Stimulated activated CD8-positive, alpha-beta memory T cell treated with anti-CD3 and anti-CD28 coated beads, Interleukin-2, amount 100 ng/mL, for 48 hours (primary cell): ENCODE data around the gene CCN5.
"Not testable (repeated sequence)": the region's sequence is repeated elsewhere in the genome, so short reads cannot be mapped to it uniquely, and the experiment has no call there.

Experiments used
- DNase-seq, 2 donors: peaks; one replicate each; pipeline ENCODE4 v3.0.0-alpha.2; 2020; ENCODE audit warnings: low read depth in 2 of 2

CCN5 gene

DNA sequence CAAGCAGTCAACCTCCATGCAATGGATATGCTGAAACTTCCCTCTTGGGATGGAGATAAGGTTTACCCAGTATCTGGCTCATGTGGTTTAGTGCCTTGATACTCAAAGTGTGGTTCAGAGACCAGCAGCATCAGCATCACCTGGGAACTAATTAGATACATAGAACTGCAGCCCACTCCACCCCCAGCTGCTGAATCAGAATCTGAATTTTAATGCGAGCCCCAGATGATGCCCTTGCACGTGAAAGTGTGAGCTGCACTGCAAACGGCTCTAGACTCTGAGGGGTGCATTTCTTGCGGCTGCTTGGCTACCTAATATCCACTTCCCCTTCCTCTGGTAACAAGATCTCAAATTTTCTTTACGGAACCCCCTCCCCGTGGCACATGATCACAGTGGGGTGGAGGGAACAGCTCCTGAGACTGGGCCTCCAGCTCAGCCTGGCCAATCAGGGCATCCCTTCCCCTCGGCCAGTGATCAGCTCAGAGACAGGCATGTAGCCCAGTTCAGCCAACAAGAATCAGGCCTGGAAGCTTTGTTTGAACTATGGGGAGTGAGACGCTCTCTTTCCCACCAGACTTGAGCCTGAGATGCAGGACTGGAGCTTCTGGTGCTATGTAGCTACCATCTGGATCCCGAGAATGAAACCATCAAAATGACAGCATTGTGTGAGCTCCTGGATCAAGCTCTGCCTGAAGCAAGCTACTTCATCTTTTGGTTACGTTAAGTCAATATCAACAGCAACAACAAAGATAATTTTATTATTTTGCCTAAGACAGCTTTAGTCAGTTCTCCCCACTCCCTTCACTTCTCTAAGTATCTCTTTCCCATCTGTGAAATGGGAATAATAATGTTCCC lies 43.3 kb downstream of the CCN5 start:
- no peak for DNase-seq

DNA sequence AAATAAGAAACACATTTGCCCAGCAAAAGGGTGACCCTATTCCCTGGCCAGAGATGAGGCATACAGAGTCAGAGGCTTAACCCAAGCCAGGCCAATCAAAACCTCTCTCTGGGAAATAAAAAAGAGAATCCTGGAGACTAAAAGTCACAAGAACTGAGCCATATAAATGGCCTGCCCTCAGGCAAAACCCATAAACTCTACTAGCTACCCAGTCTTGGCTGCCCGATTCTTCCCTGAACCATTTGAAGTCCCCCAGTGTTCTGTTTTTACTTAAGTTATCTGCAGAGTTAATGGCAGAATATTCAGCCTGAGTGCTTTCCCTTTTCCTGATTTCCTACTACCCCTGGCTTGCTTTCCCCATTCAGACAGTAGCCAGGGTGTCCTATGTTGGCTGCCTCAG lies 44.4 kb downstream of the CCN5 start:
- no peak for DNase-seq

DNA sequence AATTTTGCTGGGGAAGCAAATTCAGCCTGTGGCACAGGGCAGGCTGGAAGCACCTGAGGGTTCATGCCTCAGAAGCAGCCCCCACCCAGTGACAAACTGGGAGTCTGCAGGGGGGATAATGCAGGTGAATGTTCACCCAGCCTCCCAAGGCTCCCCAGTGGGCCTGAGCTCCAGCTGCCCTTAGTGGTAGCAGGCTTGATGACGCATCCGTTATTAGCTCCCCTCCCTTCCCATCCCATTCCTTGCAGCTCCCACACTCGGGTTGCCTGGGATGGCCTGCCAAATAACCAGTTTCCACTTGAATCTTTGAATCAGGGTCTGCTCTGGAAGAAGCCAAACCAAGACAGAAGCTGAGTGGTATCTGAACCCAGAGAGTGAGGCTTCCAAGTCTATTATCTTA lies 46.3 kb downstream of the CCN5 start:
- DNase-seq, result no peak

DNA sequence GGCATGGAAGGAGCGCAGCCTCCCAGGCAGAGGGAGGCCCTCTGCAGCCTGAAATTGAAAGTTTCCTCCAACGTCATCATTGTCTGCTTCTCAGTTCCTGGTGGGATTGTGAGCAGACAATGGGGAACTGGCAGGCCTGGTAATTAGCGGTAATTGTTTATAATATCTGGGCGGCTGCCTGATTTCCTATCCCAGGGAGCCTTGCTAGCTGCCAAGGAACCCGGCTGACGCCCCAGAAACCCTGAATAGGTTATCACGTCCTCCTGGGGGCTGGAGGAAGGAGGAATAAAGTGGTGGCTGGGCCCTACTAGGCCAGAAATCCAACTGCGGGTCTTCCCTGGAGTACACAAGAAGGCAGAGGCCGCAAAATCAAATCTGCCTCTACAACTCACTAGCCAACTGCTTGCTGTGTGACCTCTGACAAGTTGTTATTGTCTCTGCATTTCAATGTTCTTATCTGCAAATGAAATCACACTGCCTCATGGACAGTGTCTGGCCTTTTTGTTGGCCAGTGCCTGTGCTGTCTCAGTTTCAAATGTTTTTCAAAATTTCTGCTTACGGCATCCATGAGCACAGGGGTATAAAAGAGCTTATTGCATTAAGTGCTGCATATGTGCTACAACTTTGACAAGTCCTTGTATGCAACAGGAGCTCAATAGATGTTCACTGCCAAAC lies 47.4 kb downstream of the CCN5 start:
- DNase-seq, result no peak

DNA sequence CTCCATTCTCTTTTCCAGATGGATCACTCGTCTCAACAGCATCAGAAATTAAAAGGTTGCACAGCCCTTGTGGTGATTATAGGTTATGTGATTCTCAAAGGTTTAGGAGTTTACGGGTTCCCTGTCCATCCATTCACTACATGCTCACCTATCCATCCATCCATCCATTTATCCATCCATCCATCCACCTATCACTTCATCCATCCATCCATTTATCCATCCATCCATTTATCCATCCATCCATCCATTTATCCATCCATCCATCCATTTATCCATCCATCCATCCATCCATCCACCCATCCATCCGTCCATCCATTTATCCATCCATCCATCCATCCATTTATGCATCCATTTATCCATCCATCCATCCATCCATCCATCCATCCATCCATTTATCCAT lies 48.6 kb downstream of the CCN5 start:
- not testable (repeated sequence) for DNase-seq

DNA sequence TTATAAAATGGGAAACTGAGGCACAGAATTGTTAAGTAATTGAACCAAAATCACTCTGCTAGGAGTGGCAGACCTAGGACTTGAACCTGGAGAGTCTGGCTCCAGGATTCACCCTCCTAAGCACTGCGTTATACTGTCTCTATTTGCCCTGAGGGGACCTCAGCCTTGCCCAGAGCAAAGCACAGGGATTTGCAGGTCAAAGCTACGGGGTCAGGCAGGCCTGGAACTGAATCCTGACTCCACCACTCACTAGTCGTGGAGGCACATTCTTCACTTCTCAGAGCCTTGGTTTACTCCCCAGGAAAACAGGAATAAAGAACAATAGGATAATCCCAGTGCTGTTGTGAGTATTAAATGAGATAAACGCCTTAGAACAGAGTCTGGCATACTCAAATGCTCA lies 49.9 kb downstream of the CCN5 start:
- no peak for DNase-seq

DNA sequence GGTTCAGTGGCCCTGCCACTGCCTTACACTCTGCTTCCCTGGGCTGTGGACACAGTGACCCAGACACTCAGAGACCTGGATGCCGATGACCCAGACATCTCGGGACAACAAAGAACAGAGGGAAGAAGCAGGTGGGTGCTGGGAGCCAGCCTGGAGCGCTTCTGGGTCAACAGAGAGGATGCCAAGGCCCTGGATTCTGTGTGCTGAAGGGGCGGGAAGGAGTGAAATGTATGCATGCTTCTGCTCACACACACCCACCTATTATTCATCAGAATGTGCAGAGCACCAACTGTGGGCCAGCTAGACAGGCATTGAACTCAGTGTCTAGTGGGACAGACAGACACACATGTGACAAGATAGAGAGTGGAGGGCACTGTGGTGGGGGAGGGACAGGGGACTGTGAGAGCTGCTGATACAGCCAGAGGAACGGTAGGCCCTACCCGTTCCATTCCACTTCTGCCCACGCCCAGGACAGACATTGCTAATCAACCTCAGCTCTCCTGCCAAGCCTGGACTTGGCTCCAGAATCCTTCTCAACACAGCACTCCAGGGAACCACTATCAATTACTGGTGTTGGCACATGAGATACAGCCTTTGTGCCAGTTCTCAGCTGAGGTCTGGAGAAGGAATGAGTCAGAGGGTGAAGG lies 50.7 kb downstream of the CCN5 start:
- no peak for DNase-seq

DNA sequence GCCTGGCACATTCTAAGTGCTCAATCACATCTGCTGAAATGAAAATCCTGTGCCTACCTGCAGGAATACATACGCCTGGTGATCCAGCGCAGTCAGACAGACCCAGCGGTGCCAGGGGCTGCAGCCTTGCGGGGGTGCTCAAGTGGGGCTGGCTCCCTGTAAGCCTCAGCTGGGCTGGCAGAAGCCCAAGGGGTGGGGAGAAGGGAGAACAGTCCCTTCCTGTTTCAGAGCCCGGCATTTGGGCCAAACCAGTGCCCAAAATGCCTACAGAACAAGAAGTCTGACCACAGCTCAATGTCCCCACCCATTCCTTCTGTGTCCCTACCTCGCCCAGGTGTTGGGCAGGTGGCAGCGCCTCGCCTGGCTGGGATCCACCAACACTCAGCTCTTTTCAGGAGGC lies 53.1 kb downstream of the CCN5 start:
- DNase-seq, result no peak

DNA sequence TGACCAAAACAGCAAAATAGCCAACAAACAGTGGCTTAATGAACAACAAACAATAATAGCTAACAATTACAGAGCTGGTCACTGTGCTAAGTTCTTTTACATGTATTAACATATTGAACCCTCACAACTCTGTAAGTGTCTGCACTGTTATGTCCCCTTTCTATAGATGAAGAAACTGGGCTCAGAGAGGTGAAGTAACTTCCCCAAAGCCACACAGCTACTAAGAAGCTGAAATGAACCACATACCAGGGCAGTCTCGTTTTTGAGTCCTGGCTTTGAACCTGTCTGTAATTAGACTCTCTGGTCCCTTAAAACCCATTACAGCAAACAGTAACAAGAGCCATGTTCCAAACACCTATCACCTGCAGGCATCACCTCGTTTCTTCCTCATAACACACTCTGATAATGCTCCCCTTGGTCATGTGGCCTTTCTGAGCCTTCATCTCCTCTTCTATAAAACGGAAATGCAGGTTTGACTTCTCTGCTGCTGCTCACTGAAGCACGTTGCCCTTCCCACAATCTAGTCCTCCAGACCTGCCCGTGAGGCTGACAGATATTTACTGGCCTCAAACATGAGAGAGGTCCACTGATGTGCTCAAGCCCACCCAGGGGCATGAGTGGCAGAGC lies 53.8 kb downstream of the CCN5 start:
- DNase-seq, result no peak

DNA sequence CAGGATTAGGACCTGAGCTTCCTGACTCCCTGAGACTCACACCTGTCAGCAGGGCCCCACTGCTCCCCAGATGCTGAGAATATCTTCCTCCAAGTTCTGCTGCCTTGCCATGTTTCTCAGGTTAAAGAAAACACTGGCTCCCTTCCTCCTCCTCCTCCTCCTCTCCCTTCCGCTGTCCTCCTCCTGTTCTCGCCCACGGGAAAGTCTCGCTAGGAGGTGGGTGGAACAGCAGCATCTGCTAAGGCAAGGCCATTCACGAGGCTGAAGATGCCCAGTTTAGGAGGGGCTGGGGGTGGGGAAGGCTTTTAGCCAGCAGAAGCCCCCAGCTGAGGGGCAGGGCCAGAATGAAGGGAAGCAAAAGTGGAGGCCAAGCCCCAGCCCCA lies 54.3 kb downstream of the CCN5 start:
- DNase-seq, result no peak

DNA sequence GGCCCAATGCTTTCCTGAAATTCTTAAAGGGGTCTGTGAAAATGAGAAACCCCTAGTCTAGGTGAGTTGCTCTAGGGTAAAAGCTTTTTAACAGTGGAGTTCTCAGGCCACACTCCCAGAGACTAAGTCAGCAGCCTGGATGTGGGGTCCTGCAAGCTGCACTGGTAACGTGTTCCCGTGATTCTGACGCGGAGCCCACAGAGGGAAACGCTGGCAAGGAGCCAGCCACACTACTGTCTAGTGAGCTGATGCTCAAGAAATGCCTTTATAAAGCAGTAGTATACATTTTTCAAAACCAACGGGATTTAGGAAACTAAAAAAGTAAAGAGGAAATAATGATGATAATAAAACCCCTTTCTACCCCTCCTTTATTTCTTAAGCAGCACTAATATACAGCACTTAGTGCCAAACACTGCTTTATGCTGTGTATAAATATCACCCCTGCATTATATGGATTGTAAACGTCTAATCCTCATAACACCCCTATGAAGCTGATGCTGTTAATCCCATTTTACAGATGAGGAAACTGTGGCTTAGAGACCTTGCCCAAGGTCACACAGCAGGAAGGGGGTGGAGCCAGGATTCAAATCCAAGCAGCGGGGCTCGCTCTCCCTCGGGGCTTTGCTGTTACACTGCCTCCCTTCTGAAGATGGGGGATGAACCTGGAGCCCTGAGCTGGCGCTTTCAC lies 55.5 kb downstream of the CCN5 start:
- no peak for DNase-seq

DNA sequence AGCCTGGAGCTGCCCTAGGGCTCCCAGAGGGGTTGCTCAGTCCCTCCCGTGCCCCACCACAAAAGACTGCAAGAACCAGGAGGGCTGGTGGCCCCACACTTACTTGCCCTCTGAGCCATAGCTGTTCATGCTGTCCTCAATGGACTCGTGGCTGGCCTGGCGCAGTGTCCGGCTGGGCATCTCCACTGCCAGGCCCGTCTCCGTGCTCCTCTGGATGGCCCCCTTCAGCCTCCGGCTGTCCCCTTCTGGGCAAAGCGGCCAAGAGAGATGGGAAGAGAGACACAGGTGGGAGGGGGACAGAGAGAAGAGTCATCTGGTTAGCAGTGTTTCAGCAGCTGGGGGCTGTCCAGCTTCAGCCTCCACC lies 56.0 kb downstream of the CCN5 start:
- no peak for DNase-seq

DNA sequence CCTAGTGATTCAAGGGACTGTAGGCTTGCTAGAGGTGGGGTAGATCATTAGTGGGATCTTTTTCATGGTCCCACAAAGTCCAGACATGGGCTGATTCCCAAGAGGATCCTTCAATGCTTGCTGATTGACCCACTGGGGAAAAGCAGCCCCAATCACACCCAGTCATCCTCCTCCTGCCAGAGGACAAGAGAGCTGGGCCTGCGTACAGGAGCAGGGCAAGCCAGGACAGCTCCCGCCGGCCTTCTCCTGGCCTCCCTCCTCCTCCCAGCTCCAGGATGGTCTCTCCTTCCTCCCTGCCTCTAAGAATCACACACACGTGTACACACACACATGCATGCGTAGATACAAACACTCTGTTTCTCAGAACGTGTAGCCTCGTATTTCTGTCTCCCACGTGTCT lies 57.5 kb downstream of the CCN5 start:
- no peak for DNase-seq

DNA sequence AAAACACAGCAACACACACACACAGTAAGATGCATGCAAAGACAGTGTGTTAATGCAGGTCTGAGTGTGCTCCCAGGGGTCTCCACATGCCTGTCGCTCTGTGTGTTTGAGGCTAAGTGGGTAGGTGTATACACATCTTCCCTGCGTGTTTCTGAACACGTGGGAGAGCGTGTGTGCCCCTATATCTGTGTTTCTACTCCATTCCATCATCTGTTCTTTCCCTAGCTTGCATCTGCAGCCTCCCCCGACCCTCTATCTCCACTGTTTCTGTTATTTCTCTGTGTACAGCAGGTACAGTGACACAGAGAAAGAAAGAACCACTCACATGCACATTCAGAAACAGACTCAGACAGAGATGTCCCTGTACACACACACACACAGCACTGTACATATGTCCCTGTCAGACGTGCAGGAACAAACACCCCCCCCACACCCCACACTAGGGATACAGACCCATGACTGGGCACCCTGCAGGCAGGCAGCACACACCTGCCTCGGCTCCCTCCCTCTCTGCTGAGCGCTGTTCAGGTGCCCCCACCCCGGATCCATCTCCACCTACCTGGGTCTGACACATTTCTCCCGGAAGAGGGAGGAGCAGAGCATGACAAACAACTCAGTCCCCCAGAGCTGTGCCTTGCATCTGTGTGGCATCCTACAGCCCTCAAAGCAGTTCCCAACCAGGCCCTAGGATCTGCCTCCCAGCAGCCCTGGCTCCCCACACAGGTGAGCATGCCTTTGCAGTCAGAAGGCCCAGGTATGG lies 58.1 kb downstream of the CCN5 start:
- DNase-seq, result no peak

DNA sequence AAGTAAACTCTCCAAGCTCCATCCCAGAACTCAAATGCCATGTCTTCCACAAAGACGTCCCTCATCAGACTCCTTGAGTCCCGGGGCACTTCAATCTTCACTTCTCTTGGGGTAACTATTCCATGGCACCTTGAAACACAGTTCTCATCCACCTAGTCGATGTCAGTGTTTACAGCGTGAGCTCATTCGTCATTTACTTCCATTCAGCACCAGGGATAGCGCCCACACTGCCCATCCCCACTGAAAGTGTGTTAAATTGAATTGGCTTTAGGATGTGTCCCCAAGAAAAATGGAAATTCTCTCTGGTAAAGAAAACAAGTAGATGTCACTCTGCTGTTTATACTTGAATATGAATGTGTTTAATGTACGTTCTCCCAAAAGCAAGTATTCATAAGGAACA lies 61.8 kb downstream of the CCN5 start:
- no peak for DNase-seq
